Left ventricle myocardium inferior (tissue), 1 donor: Measurements from ENCODE around the gene LDLRAD3. TPM values are rescaled to one million over a fixed set of nuclear protein-coding genes. Genes with fewer than 3 reads are reported as not detected.
A peak's percentile ranks its signal among the peaks of the same experiment; 100 is the strongest.

Source experiments
- DNase-seq: peaks from one replicate; pipeline ENCODE4 v3.0.0-alpha.2; 2020
- H3K27ac ChIP-seq: fragments of 200-600 bp; replicated peaks from 2 replicates; pipeline ENCODE4 v1.8.0; 2021
- H3K27me3 ChIP-seq: fragments of 200-600 bp; 2 replicates; pipeline ENCODE4 v1.8.0; 2021; ENCODE audit warnings: low read depth
- H3K36me3 ChIP-seq: fragments of 200-600 bp; 2 replicates; pipeline ENCODE4 v1.8.0; 2021
- H3K4me1 ChIP-seq: fragments of 200-600 bp; 2 replicates; pipeline ENCODE4 v1.8.0; 2021
- H3K4me3 ChIP-seq: fragments of 200-600 bp; 2 replicates; pipeline ENCODE4 v1.8.0; 2021; ENCODE audit warnings: mild to moderate bottlenecking, moderate library complexity
- H3K9me3 ChIP-seq: fragments of 200-600 bp; replicated peaks from 2 replicates; pipeline ENCODE4 v1.8.0; 2021
- intact Hi-C: fragments of 100-400 bp; cut with micrococcal nuclease; formaldehyde crosslinking; loops from one replicate; pipeline ENCODE4 v1.11.0; 2022
- total RNA-seq: library from RNA; stranded (reverse); fragmentation: NEBNext Ultra II Directional; extraction: Animal tissue kit (Norgen Biotek cat#: 25700); gene quantifications from one replicate; pipeline ENCODE4 v1.2.1, GENCODE V29; 2021
- TF ChIP-seq, protein P1 (sequence below): fragments of 200-600 bp; IDR thresholded peaks from 2 replicates; pipeline ENCODE4 v1.8.0; 2021; ENCODE audit warnings: antibody characterized with exemption, mild to moderate bottlenecking, borderline replicate concordance
- donor health status: DM: no; HTN: yes; CAD: no; lungs with severe emphysema.

The LDLRAD3 gene
- total RNA-seq, 1 donor from 2014 or later: 1.0 TPM

- no peaks in the 10 kb centered on the region for H3K9me3 ChIP-seq
Observed at GRCh38 chr11:36162006-36162882, 218.4 kb downstream of the LDLRAD3 start.

DNA sequence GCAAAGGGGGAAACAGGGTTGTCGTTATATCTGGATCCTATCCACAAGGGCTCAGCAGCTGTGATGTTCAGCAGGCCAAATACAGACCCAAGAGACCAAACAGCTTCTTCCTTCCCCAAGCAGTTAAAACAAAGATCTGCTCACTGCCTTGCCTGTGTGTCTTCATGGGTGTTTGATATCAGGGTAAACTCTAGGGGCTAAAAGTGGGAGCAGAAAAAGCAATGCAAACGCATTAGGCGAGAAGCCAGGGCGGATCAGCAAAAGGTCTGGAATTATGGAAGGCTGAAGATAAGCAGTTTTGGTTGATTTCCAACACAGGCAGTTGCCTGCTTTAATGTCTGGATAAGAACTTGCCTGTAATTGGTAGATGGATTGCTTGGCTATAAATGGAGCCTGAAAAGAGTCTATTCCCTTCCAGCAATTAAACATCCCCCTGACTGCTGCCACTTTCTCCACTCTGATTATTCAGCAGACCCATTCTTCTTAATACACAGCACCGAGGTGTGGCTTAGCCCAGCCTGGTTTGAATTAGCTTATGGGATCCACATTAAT lies 219.1 kb downstream of the LDLRAD3 start:
- H3K27me3 ChIP-seq: peaks cover 29% of the 10 kb centered on the region
- no peaks in the 10 kb centered on the region for H3K36me3 ChIP-seq
- intact Hi-C loops: no loop called here
- H3K9me3 ChIP-seq: no peaks in the 10 kb centered on the region
- H3K27ac ChIP-seq: peak overlapping the region; percentile 54
- H3K4me1 ChIP-seq: peaks cover 35% of the 10 kb centered on the region
- TF ChIP-seq, protein P1, sequence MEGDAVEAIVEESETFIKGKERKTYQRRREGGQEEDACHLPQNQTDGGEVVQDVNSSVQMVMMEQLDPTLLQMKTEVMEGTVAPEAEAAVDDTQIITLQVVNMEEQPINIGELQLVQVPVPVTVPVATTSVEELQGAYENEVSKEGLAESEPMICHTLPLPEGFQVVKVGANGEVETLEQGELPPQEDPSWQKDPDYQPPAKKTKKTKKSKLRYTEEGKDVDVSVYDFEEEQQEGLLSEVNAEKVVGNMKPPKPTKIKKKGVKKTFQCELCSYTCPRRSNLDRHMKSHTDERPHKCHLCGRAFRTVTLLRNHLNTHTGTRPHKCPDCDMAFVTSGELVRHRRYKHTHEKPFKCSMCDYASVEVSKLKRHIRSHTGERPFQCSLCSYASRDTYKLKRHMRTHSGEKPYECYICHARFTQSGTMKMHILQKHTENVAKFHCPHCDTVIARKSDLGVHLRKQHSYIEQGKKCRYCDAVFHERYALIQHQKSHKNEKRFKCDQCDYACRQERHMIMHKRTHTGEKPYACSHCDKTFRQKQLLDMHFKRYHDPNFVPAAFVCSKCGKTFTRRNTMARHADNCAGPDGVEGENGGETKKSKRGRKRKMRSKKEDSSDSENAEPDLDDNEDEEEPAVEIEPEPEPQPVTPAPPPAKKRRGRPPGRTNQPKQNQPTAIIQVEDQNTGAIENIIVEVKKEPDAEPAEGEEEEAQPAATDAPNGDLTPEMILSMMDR: no peak
- peak; percentile 31 for DNase-seq
- H3K4me3 ChIP-seq: no peak overlapping the region

More at GRCh38 chr11:36162006-36162882, 218.4 kb downstream of the LDLRAD3 start:
- TF ChIP-seq, protein P1: no peak
- peaks cover 42% of the 10 kb centered on the region for H3K4me1 ChIP-seq
- intact Hi-C loops: no loop called here
- no peak for DNase-seq
- H3K27ac ChIP-seq: peak overlapping the region; percentile 54
- H3K27me3 ChIP-seq: peaks cover 24% of the 10 kb centered on the region
- H3K36me3 ChIP-seq: no peaks in the 10 kb centered on the region
- no peak overlapping the region for H3K4me3 ChIP-seq

- no peak for DNase-seq
- intact Hi-C loops: no loop called here
- TF ChIP-seq, protein P1: no peak
Observed at GRCh38 chr11:36164506-36165250, 220.8 kb downstream of the LDLRAD3 start.

GRCh38 chr11:36165621-36166397 lies 221.9 kb downstream of the LDLRAD3 start:
- peaks cover 29% of the 10 kb centered on the region for H3K27me3 ChIP-seq
- TF ChIP-seq, protein P1: no peak
- H3K4me1 ChIP-seq: peaks cover 29% of the 10 kb centered on the region
- peaks cover 1% of the 10 kb centered on the region for H3K9me3 ChIP-seq
- H3K36me3 ChIP-seq: no peaks in the 10 kb centered on the region
- H3K4me3 ChIP-seq: no peak overlapping the region
- H3K27ac ChIP-seq: no peak overlapping the region
- no peak for DNase-seq
- intact Hi-C loops: no loop called here

More at GRCh38 chr11:36164506-36165250, 220.8 kb downstream of the LDLRAD3 start:
- no peak overlapping the region for H3K27ac ChIP-seq
- H3K9me3 ChIP-seq: no peaks in the 10 kb centered on the region
- peaks cover 29% of the 10 kb centered on the region for H3K27me3 ChIP-seq
- no peak overlapping the region for H3K4me3 ChIP-seq
- H3K36me3 ChIP-seq: no peaks in the 10 kb centered on the region
- H3K4me1 ChIP-seq: peaks cover 32% of the 10 kb centered on the region

DNA sequence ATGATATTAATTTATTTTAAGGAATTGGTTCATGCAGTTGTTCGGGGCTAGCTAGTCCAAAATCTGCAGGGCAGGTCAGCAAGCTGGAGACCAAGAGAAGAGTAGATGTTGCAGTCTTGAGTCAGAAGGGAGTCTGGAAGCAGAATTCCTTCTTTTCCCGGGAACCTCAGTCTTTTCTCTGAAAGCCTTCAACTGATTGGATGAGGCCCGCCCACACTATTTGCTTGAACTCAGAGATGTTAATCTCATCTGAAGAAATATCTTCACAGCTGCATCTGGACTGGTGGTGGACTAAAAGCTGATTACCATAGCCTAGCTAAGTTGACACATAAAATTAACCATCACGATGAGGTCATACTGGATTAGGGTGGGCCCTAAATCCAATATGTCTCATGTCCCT lies 223.2 kb downstream of the LDLRAD3 start:
- TF ChIP-seq, protein P1: no peak
- peaks cover 14% of the 10 kb centered on the region for H3K9me3 ChIP-seq
- DNase-seq: no peak
- H3K36me3 ChIP-seq: no peaks in the 10 kb centered on the region
- H3K4me1 ChIP-seq: peaks cover 24% of the 10 kb centered on the region
- intact Hi-C loops: no loop called here
- no peak overlapping the region for H3K4me3 ChIP-seq
- peaks cover 29% of the 10 kb centered on the region for H3K27me3 ChIP-seq
- no peak overlapping the region for H3K27ac ChIP-seq
